Measurements from ENCODE around the gene MYO7A.

MYO7A gene

GRCh38 chr11:77199137-77199745, 71.2 kb downstream of the MYO7A start:
- Histone ChIP-seq H3K4me3 (ENCODE audit: low read length) (no peak overlapping the region), H3K4me2 (ENCODE audit: low read length) (no peak overlapping the region), H3K36me3 (ENCODE audit: control insufficient read depth, low read length) (no peaks in the 10 kb centered on the region), H3K27me3 (ENCODE audit: control insufficient read depth, low read length) (no peaks in the 10 kb centered on the region), H4K20me1 (ENCODE audit: control insufficient read depth, insufficient read depth, low read depth, low read length) (no peaks in the 10 kb centered on the region), H3K27ac (ENCODE audit: low read depth, low read length) (no peak overlapping the region), H3K4me1 (ENCODE audit: control insufficient read depth, low read length) (no peaks in the 10 kb centered on the region), H3F3A (ENCODE audit: control insufficient read depth, insufficient read depth) (no peaks in the 10 kb centered on the region), H3K79me2 (ENCODE audit: control insufficient read depth, low read length) (no peaks in the 10 kb centered on the region), H3K9me3 (ENCODE audit: control insufficient read depth, insufficient read depth, low read length) (no peaks in the 10 kb centered on the region), H3K9me2 (replicated peaks; ENCODE audit: control insufficient read depth, low read length) (no peaks in the 10 kb centered on the region)
- TF ChIP-seq, protein P1, sequence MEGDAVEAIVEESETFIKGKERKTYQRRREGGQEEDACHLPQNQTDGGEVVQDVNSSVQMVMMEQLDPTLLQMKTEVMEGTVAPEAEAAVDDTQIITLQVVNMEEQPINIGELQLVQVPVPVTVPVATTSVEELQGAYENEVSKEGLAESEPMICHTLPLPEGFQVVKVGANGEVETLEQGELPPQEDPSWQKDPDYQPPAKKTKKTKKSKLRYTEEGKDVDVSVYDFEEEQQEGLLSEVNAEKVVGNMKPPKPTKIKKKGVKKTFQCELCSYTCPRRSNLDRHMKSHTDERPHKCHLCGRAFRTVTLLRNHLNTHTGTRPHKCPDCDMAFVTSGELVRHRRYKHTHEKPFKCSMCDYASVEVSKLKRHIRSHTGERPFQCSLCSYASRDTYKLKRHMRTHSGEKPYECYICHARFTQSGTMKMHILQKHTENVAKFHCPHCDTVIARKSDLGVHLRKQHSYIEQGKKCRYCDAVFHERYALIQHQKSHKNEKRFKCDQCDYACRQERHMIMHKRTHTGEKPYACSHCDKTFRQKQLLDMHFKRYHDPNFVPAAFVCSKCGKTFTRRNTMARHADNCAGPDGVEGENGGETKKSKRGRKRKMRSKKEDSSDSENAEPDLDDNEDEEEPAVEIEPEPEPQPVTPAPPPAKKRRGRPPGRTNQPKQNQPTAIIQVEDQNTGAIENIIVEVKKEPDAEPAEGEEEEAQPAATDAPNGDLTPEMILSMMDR (IDR thresholded peaks at IDR 0.05; ENCODE audit: low read depth, low read length, poor library complexity, severe bottlenecking): no peak

DNA sequence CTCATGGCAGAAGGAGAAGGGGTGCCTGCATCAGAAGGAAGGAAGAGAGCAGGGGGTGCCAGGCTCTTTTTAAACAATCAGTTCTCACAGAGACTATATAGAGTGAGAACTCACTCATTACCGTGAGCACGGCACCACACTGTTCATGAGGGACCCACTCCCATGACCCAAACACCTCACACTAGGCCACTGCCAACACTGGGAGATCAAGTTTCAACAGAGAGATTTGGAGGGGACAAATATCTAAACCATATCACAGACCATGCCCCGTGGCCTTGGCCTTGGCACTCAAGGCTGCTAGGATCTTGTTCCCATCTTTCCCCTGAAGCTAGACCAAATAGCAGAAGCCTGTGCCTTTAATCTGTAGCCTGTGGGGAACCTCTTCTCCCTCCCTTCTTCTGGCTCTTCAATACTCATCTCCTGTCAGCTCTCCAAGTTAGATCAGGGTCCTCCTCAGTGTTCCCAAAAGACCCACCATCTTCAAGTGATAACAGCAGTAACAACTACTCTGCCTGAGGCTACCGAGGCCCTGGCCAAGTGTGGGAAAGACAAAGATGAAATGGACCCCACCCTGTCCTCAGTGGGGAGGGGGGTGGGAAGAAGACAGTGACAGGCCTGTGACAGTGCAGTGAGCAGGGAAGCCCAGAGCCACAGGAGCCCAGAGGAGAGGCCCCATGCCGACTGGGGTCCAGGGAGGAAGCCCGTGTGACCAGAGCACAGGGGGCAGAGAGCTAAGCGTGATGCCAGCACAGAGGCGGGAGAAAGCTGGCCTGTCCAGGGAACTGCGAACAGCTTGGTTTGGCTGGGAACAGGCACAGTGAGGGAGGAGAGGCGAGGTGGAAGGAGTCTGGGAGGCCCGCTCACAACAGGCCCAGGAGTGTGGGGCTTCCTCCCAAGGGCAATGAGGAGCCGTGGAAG, 72.6 kb downstream of the MYO7A start:
- Histone ChIP-seq H3K27ac (ENCODE audit: low read depth, low read length) (no peak overlapping the region), H3K9me2 (replicated peaks; ENCODE audit: control insufficient read depth, low read length) (no peaks in the 10 kb centered on the region), H4K20me1 (ENCODE audit: control insufficient read depth, insufficient read depth, low read depth, low read length) (no peaks in the 10 kb centered on the region), H3K27me3 (ENCODE audit: control insufficient read depth, low read length) (no peaks in the 10 kb centered on the region), H3K4me3 (ENCODE audit: low read length) (no peak overlapping the region), H3K79me2 (ENCODE audit: control insufficient read depth, low read length) (no peaks in the 10 kb centered on the region), H3K36me3 (ENCODE audit: control insufficient read depth, low read length) (no peaks in the 10 kb centered on the region), H3K4me2 (ENCODE audit: low read length) (no peak overlapping the region), H3K9me3 (ENCODE audit: control insufficient read depth, insufficient read depth, low read length) (no peaks in the 10 kb centered on the region), H3F3A (ENCODE audit: control insufficient read depth, insufficient read depth) (no peaks in the 10 kb centered on the region), H3K4me1 (ENCODE audit: control insufficient read depth, low read length) (no peaks in the 10 kb centered on the region)
- TF ChIP-seq, protein P1 (IDR thresholded peaks at IDR 0.05; ENCODE audit: low read depth, low read length, poor library complexity, severe bottlenecking): no peak
- TF ChIP-seq EZH2phosphoT487 (IDR thresholded peaks at IDR 0.05; ENCODE audit: borderline replicate concordance, low read length): no peak

DNA sequence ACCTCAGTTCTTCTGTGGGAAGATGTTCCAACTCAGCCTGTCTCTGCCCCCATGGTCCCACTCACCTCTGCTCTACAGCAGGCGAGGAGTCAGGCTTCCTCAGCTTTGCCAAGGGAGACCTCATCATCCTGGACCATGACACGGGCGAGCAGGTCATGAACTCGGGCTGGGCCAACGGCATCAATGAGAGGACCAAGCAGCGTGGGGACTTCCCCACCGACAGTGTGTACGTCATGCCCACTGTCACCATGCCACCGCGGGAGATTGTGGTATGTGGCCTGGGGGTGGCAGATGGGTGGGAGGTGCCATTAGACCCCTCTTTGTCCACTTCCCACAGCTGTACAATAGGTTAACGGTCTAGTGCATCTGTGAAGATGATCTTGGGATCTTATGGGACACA, 73.3 kb downstream of the MYO7A start:
- no peak overlapping the region for H3K4me3 ChIP-seq (ENCODE audit: low read length)
- no peaks in the 10 kb centered on the region for H3K79me2 ChIP-seq (ENCODE audit: control insufficient read depth, low read length)
- no peaks in the 10 kb centered on the region for H3K27me3 ChIP-seq (ENCODE audit: control insufficient read depth, low read length)
- TF ChIP-seq, protein P1 (IDR thresholded peaks at IDR 0.05; ENCODE audit: low read depth, low read length, poor library complexity, severe bottlenecking): no peak
- no peak for TF ChIP-seq EZH2phosphoT487 (IDR thresholded peaks at IDR 0.05; ENCODE audit: borderline replicate concordance, low read length)
- no peaks in the 10 kb centered on the region for H3K36me3 ChIP-seq (ENCODE audit: control insufficient read depth, low read length)
- no peaks in the 10 kb centered on the region for H3K9me2 ChIP-seq (replicated peaks; ENCODE audit: control insufficient read depth, low read length)
- no peaks in the 10 kb centered on the region for H4K20me1 ChIP-seq (ENCODE audit: control insufficient read depth, insufficient read depth, low read depth, low read length)
- no peak overlapping the region for H3K4me2 ChIP-seq (ENCODE audit: low read length)
- H3F3A ChIP-seq (ENCODE audit: control insufficient read depth, insufficient read depth): no peaks in the 10 kb centered on the region
- H3K4me1 ChIP-seq (ENCODE audit: control insufficient read depth, low read length): no peaks in the 10 kb centered on the region
- no peaks in the 10 kb centered on the region for H3K9me3 ChIP-seq (ENCODE audit: control insufficient read depth, insufficient read depth, low read length)
- H3K27ac ChIP-seq (ENCODE audit: low read depth, low read length): no peak overlapping the region
